NCI-H345 (cell line): Measurements from ENCODE around the gene GUCY1B1.

Experiments used
- DNase-seq: peaks from one replicate; lab custom pipeline; 2025; lab: John Stamatoyannopoulos, UW

GUCY1B1 gene

GRCh38 chr4:155799794-155800123 is 40.9 kb downstream of the GUCY1B1 start:
- no peak for DNase-seq

GRCh38 chr4:155800685-155801343 is 42.0 kb downstream of the GUCY1B1 start:
- no peak for DNase-seq

GRCh38 chr4:155802190-155802959 is 43.6 kb downstream of the GUCY1B1 start:
- no peak for DNase-seq

GRCh38 chr4:155805016-155805415 is 46.2 kb downstream of the GUCY1B1 start:
- DNase-seq: no peak

- DNase-seq: no peak
These were observed 48.2 kb downstream of the GUCY1B1 start for GRCh38 chr4:155807021-155807420.

GRCh38 chr4:155809835-155810234 is 51.0 kb downstream of the GUCY1B1 start:
- peak; percentile 68 for DNase-seq

GRCh38 chr4:155811083-155811482 is 52.3 kb downstream of the GUCY1B1 start:
- DNase-seq: no peak

- no peak for DNase-seq
These were observed 59.8 kb downstream of the GUCY1B1 start for GRCh38 chr4:155818639-155819038.

- no peak for DNase-seq
These were observed 60.2 kb downstream of the GUCY1B1 start for GRCh38 chr4:155819066-155819465.

GRCh38 chr4:155820887-155821518 is 62.2 kb downstream of the GUCY1B1 start:
- no peak for DNase-seq

GRCh38 chr4:155822572-155822971 is 63.8 kb downstream of the GUCY1B1 start:
- no peak for DNase-seq

GRCh38 chr4:155828628-155829027 is 69.8 kb downstream of the GUCY1B1 start:
- no peak for DNase-seq

- no peak for DNase-seq
These were observed 73.8 kb downstream of the GUCY1B1 start for GRCh38 chr4:155832664-155833063.

GRCh38 chr4:155837203-155837796 is 78.5 kb downstream of the GUCY1B1 start:
- no peak for DNase-seq

GRCh38 chr4:155842080-155842479 is 83.3 kb downstream of the GUCY1B1 start:
- no peak for DNase-seq

GRCh38 chr4:155846929-155847328 is 88.1 kb downstream of the GUCY1B1 start:
- DNase-seq: no peak

GRCh38 chr4:155849042-155849441 is 90.2 kb downstream of the GUCY1B1 start:
- DNase-seq: no peak

- DNase-seq: no peak
These were observed 94.4 kb downstream of the GUCY1B1 start for GRCh38 chr4:155853189-155853588.

- DNase-seq: no peak
These were observed 95.9 kb downstream of the GUCY1B1 start for GRCh38 chr4:155854582-155855226.

- DNase-seq: no peak
These were observed 97.1 kb downstream of the GUCY1B1 start for GRCh38 chr4:155855897-155856296.
